ENCODE results near the gene CDK5RAP1.

DNA sequence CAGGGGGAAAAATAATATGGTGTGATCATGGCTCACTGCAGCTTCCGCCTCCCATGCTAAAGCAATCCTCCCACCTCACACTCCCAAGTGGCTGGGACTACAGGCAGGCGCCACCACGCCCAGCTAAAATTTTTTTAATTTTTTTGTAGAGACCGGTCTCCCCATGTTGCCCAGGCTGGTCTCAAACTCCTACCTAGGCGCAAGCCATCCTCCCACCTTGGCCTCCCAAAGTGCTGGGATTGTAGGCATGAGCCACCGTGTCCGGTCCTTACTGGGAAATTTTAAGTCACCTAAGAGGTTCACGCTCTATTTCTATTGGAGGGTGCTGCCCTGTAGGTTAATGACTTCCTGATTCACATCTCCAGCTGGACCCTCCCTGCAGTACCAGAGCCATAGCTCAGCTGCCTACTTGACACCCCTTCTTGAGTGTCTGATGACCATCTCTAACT lies 626 bp upstream of the CDK5RAP1 start:
- TF ChIP-seq EP300 (IDR thresholded peaks at IDR 0.05) (no peak), POLR2A (IDR thresholded peaks at IDR 0.05) (no peak)
- TF ChIP-seq, protein P1, sequence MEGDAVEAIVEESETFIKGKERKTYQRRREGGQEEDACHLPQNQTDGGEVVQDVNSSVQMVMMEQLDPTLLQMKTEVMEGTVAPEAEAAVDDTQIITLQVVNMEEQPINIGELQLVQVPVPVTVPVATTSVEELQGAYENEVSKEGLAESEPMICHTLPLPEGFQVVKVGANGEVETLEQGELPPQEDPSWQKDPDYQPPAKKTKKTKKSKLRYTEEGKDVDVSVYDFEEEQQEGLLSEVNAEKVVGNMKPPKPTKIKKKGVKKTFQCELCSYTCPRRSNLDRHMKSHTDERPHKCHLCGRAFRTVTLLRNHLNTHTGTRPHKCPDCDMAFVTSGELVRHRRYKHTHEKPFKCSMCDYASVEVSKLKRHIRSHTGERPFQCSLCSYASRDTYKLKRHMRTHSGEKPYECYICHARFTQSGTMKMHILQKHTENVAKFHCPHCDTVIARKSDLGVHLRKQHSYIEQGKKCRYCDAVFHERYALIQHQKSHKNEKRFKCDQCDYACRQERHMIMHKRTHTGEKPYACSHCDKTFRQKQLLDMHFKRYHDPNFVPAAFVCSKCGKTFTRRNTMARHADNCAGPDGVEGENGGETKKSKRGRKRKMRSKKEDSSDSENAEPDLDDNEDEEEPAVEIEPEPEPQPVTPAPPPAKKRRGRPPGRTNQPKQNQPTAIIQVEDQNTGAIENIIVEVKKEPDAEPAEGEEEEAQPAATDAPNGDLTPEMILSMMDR (IDR thresholded peaks at IDR 0.05), result no peak

Data from sigmoid colon (tissue), 4 donors.